Measurements from ENCODE around the gene ZBTB20. TPM values are rescaled to one million over a fixed set of nuclear protein-coding genes. Genes with fewer than 3 reads are reported as not detected.

ZBTB20 gene
- total and polyA plus RNA-seq, 2 donors (not counting 1 experiment from before 2014, with no cell fraction given): 4.0 to 22.5 TPM

- peak; percentile 36 to 69 for DNase-seq (ENCODE audit: low read depth in 2 of 2)
Measured at GRCh38 chr3:114627770-114628169, 519.3 kb downstream of the ZBTB20 start.

GRCh38 chr3:114626751-114627150, 520.3 kb downstream of the ZBTB20 start:
- H4K20me1 ChIP-seq (ENCODE audit: control insufficient read depth, extremely low read depth, insufficient read depth, low read length): no peaks in the 10 kb centered on the region
- no peaks in the 10 kb centered on the region for H3K27me3 ChIP-seq (ENCODE audit: control insufficient read depth, insufficient read depth, low read length)
- no peaks in the 10 kb centered on the region for H3K9me3 ChIP-seq (ENCODE audit: control insufficient read depth, insufficient read depth, low read depth, low read length)
- peak overlapping the region; percentile 10 for H2AFZ ChIP-seq (ENCODE audit: low read length)
- no peak for TF ChIP-seq EZH2 (IDR thresholded peaks at IDR 0.05; ENCODE audit: low read length, missing control alignments)
- no peak for TF ChIP-seq CTCF (conservative IDR thresholded peaks at IDR 0.05 in 1 of 2, IDR thresholded peaks at IDR 0.05 in 1 of 2; ENCODE audit: low read depth in 1 of 2, low read length in 2 of 2)
- H3K4me3 ChIP-seq (replicated peaks in 1 of 4; ENCODE audit: control extremely low read depth in 1 of 4, insufficient read depth in 1 of 4, low read depth in 3 of 4, low read length in 4 of 4): no peak overlapping the region
- peak in 1 of 2 donors; percentile 81 for DNase-seq (ENCODE audit: low read depth in 2 of 2)
- H3K27ac ChIP-seq (ENCODE audit: insufficient read depth, low read length): no peak overlapping the region
- peaks cover 12% of the 10 kb centered on the region for H3K79me2 ChIP-seq (ENCODE audit: control insufficient read depth, insufficient read depth, low read length)
- H3K9ac ChIP-seq (ENCODE audit: insufficient read depth, low read length): no peak overlapping the region
- H3K36me3 ChIP-seq (ENCODE audit: control insufficient read depth, insufficient read depth, low read length): no peaks in the 10 kb centered on the region
- H3K4me2 ChIP-seq (ENCODE audit: extremely low read depth, insufficient read depth, low read length): no peak overlapping the region
- peaks cover 13% of the 10 kb centered on the region for H3K4me1 ChIP-seq (ENCODE audit: control insufficient read depth, extremely low read depth, insufficient read depth, low read length)

More at GRCh38 chr3:114627770-114628169, 519.3 kb downstream of the ZBTB20 start:
- peaks cover 11% of the 10 kb centered on the region for H3K79me2 ChIP-seq (ENCODE audit: control insufficient read depth, insufficient read depth, low read length)
- H3K27me3 ChIP-seq (ENCODE audit: control insufficient read depth, insufficient read depth, low read length): no peaks in the 10 kb centered on the region
- no peaks in the 10 kb centered on the region for H3K36me3 ChIP-seq (ENCODE audit: control insufficient read depth, insufficient read depth, low read length)
- no peak overlapping the region for H3K27ac ChIP-seq (ENCODE audit: insufficient read depth, low read length)
- H3K4me3 ChIP-seq (replicated peaks in 1 of 4; ENCODE audit: control extremely low read depth in 1 of 4, insufficient read depth in 1 of 4, low read depth in 3 of 4, low read length in 4 of 4): no peak overlapping the region
- H2AFZ ChIP-seq (ENCODE audit: low read length): no peak overlapping the region
- no peak overlapping the region for H3K4me2 ChIP-seq (ENCODE audit: extremely low read depth, insufficient read depth, low read length)
- H3K9ac ChIP-seq (ENCODE audit: insufficient read depth, low read length): no peak overlapping the region
- H4K20me1 ChIP-seq (ENCODE audit: control insufficient read depth, extremely low read depth, insufficient read depth, low read length): no peaks in the 10 kb centered on the region
- TF ChIP-seq CTCF (conservative IDR thresholded peaks at IDR 0.05 in 1 of 2, IDR thresholded peaks at IDR 0.05 in 1 of 2; ENCODE audit: low read depth in 1 of 2, low read length in 2 of 2): no peak
- no peak for TF ChIP-seq EZH2 (IDR thresholded peaks at IDR 0.05; ENCODE audit: low read length, missing control alignments)
- peaks cover 13% of the 10 kb centered on the region for H3K4me1 ChIP-seq (ENCODE audit: control insufficient read depth, extremely low read depth, insufficient read depth, low read length)
- no peaks in the 10 kb centered on the region for H3K9me3 ChIP-seq (ENCODE audit: control insufficient read depth, insufficient read depth, low read depth, low read length)

GRCh38 chr3:114624571-114625181, 522.4 kb downstream of the ZBTB20 start:
- peaks cover 13% of the 10 kb centered on the region for H3K4me1 ChIP-seq (ENCODE audit: control insufficient read depth, extremely low read depth, insufficient read depth, low read length)
- peak overlapping the region; percentile 99 for H3K4me2 ChIP-seq (ENCODE audit: extremely low read depth, insufficient read depth, low read length)
- peak overlapping the region; percentile 54 to 90 (median 66) for H3K4me3 ChIP-seq (replicated peaks in 1 of 4; ENCODE audit: control extremely low read depth in 1 of 4, insufficient read depth in 1 of 4, low read depth in 3 of 4, low read length in 4 of 4)
- TF ChIP-seq EZH2 (IDR thresholded peaks at IDR 0.05; ENCODE audit: low read length, missing control alignments): no peak
- no peak for TF ChIP-seq CTCF (conservative IDR thresholded peaks at IDR 0.05 in 1 of 2, IDR thresholded peaks at IDR 0.05 in 1 of 2; ENCODE audit: low read depth in 1 of 2, low read length in 2 of 2)
- H3K27me3 ChIP-seq (ENCODE audit: control insufficient read depth, insufficient read depth, low read length): no peaks in the 10 kb centered on the region
- H3K9me3 ChIP-seq (ENCODE audit: control insufficient read depth, insufficient read depth, low read depth, low read length): no peaks in the 10 kb centered on the region
- H4K20me1 ChIP-seq (ENCODE audit: control insufficient read depth, extremely low read depth, insufficient read depth, low read length): no peaks in the 10 kb centered on the region
- DNase-seq (ENCODE audit: low read depth in 2 of 2): peak; percentile 99
- no peaks in the 10 kb centered on the region for H3K36me3 ChIP-seq (ENCODE audit: control insufficient read depth, insufficient read depth, low read length)
- H3K79me2 ChIP-seq (ENCODE audit: control insufficient read depth, insufficient read depth, low read length): peaks cover 17% of the 10 kb centered on the region
- H3K9ac ChIP-seq (ENCODE audit: insufficient read depth, low read length): peak overlapping the region; percentile 77
- H2AFZ ChIP-seq (ENCODE audit: low read length): no peak overlapping the region
- peak overlapping the region; percentile 95 for H3K27ac ChIP-seq (ENCODE audit: insufficient read depth, low read length)
